GM21825 (cell line): Measurements from ENCODE around the gene FLRT2.

Experiments
- ATAC-seq: cut with Tn5 transposase; IDR thresholded peaks from one replicate; pipeline ENCODE4 v1.9.1; 2021; ENCODE audit warnings: mild to moderate bottlenecking, moderate library complexity; ENCODE audit not compliant: unreplicated experiment

The FLRT2 gene

DNA sequence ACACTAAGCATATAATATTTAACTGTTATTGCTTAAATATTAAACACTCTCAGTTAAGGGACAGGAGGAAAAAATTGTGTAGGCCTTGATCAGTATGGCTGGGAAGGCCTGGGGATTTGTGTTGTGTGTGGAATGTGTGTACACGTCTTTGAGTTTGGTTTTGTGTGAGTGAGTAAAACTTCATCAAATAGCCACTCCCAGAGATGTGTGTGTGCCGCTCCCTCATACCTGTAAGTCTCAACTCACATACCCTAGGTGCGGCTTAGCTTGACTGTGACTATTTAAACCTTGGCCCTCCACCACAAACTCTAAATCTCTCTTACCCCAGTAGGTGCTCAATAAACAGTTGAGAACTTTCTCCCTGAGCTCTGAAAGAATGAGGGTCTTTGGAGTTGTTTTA, 64.3 kb downstream of the FLRT2 start:
- no peak for ATAC-seq

DNA sequence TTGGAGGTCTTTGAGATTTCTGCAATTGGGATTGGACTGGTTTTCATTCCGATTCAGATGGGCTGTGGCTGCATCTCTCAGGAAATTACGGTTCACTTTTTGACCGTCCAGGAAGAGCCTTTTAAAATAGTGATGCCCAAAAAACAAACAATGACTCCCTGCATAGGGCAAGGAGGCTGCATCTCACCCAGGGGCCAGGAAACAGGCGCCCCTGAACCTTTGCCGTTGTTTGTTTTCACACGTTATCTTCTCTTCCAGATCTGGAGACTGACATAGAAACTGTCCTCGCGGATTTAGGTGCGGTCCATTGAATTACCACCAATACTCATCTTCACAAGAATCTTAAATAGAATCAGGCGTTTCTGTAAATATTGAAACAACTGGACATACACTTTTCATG, 66.0 kb downstream of the FLRT2 start:
- no peak for ATAC-seq

DNA sequence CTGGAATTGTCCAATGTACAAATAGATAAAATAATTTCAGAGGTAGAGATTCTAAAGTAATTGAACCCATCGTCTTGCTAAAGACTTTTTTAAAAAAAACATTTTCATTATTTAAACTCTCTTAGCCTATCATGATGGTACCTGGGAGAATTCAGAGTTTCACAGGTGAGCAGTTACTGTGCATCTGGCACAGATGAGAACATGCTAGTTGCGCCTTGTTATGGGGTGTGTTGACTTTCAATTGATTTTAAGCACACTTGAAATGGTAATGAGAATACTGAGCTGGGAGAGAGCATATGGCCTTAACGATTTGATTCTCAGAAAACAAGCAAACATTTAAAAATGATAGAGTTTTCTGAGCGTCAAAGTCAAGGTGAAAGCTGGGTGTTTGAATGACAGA, 66.6 kb downstream of the FLRT2 start:
- ATAC-seq, result no peak

DNA sequence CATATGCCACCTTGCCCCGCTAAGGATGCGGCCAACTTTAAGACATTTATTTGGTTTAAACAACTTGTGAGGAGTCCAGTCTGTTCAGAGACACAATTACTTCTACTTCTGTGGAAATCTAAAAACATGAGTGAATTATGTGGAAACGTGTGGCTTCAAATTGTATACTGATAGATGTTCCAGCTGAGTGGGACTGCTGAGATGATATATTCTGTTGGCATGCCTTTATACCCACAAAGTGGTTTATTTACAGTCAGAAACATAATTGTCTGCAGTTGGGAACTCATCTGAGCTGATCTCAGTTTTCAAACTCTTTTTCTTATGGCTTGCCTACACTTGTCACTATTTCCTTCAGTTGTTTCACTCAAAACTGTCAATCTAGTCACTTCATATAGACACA, 67.8 kb downstream of the FLRT2 start:
- ATAC-seq, result no peak

DNA sequence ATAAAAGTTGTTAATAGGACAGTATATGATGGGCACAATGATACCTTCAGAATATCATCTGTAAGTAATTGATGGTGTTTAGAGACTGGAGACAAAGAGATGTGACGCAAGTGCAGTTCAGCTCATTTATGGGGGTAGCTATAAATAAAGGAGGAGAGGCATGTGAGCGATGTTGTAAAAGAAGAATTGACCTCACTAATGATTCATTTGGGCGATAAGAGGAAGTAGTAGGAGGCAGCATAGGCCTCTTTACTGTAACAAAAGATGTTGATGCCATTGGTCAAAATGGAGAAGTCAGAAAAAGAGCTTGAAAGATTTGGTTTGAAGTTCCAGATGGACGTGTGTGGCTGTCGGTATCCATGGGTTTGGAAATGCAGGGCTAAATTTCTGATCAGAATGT, 70.0 kb downstream of the FLRT2 start:
- ATAC-seq, result no peak

DNA sequence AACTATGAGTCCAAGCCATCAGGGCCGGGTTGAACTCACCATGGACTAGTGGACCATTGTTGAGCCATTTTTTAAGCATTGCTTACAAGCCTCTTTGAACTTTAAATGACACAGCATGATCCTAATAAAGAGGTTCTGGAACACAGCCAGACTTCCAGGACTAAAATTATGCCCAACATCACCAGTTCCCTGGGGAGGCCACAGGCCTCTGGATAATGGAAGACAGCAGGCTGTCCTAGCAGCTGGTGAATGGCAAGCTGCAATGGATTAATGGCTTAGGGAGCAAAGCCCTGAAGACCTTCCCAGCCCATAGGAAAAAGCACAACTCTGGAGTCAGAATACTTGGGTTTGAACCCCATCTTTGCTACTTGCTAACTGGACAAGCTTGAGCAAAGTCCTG, 71.3 kb downstream of the FLRT2 start:
- no peak for ATAC-seq

DNA sequence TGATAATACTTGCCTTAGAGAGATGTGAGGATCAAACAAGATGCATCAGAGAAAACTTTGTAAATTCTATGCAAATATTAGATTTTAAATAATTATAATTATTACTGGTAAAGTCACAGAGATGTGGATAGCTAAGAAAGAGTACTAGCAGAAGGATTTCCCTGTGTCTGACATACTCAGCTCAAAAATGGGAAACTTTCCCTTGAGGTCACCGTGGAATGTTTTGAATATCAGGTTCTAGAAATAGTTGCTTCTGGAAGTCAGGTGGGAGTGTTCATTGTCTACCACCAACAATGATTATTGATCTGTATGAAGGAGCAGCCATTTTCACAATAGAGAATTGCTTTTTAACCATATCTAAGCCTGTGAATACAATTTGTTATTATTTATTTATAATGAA, 71.7 kb downstream of the FLRT2 start:
- ATAC-seq, result no peak

DNA sequence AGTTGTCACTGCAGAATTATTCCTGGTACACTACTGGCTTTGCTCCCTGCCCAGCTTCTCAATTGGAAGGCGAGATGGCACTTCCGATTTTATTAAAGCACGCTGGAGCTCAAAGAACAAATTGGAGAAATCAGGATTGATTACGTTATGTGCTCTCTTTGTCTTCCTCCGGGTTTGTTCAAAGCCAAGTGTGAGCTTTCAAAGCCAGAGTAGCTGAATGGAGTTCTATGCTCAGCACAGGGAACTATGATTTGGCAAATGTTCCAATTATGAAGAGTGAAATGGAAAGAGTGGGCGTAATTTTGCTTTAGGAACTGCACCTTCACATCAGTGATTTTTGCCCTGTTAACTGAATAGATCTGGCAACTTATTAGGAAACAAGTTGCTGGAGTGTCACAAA, 72.4 kb downstream of the FLRT2 start:
- no peak for ATAC-seq

DNA sequence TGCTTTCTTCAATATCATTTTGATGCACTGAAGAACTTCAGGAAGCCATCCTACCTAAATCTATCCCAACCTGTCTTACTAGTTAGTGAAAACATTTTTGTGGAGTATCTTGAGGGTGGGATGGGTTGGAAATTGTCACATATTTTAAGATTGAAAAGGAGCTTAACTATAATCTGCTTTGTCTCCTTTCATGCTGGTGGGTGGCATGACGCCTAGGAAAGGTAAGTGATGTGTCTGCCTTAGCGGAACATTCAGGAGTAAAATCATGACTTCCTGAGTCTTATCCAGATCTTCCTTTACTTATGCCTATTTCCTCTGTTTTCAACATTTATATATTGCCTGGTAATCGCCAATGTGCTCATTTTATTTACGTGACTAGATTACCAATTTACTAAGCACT, 74.1 kb downstream of the FLRT2 start:
- no peak for ATAC-seq

DNA sequence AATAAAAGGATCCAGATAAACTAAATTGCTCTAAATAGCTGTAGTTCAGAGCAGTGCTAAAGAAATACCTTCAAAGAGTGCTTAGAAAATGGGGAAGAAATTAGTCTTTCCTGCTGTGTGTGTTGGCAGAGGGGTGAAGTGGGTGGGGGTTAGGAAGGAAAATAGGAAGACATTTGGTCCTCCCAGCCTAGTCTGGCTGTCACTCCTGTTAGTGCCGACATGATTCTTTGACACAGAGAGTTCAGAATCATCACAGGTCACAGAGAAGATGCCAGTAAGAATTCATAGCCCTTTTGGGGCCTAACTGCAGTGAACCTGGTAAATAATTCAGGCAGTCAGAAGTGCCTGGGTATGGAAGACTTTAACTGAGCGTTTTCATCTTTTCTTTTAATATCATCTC, 74.8 kb downstream of the FLRT2 start:
- no peak for ATAC-seq

DNA sequence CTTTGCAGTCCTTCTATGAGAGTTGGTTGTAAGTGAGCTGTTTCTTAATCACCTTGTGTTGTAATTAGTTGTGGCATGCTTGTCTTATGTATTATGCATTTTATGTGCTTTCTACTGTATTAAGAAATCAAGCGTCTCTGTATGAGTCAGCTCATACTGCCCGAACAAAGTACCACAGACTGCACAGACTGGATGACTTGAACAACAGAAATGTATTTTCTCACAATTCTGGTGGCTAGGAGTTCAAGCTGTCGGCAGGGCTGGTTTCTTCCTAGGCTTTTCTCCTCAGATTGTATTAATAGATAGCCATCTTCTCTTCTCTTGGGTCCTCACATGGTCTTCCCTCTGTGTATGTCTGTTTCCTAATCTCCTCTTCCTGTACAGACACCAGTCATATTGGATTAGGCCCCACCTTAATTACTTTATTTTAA, 77.7 kb downstream of the FLRT2 start:
- ATAC-seq, result no peak

DNA sequence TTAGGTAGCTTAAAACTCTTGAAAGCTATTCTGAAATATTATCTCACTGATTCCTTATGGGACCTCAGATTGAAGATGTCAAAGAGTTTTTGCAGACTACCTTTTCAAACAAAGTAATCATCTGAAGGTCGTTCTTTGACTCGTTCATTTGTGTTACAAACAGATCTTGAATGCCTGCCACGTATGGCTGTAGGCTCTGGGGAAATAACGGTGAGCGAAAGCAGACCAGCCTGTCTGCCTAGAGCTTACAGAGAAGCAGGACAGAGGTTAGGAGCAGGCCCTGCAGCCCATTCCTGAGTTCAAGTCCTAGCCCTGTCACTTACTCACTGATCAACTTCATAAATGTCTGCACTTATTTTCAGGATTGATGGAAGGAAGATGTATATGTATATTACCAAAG, 83.6 kb downstream of the FLRT2 start:
- ATAC-seq, result no peak

DNA sequence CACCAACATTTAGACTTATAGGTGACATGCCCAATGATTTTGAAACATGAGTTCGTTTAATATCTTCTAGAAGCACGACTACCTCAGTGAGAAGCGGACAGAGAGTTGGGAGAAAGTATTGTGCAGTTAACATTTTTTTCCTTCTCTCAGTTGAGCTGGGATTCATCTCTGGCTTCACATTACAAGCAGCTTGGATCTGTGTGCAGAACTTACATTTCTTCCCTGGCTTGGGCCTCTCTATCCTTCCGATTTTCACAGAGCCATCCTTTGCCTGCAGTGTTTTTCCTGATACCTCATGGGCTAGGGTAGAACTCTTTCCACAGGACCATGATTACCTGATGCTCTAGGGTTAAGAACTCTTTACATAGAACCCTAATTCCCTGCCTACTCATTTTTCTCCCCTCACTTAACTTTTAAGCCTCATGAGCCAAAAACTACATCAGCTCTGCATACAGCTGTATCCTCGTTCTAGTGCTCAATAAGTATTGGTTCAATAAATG, 86.5 kb downstream of the FLRT2 start:
- no peak for ATAC-seq

DNA sequence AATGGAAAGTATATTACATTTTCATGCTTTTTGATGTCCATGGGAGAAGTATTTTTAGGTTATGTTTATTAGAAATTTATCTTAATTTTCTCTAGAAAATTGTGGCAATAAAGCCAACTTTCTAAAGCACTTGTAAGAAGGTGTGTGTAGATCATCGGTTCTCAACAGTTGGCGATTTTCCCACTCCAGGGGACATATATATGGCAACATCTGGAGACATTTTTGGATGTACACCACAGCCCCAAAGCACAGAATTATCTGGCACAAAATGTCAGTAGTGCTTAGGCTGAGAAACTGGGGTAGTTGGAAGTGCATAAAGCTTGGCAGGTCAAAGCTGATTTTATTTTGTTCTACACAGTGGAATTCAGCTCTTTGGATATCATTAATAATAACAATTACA, 86.9 kb downstream of the FLRT2 start:
- ATAC-seq, result no peak

DNA sequence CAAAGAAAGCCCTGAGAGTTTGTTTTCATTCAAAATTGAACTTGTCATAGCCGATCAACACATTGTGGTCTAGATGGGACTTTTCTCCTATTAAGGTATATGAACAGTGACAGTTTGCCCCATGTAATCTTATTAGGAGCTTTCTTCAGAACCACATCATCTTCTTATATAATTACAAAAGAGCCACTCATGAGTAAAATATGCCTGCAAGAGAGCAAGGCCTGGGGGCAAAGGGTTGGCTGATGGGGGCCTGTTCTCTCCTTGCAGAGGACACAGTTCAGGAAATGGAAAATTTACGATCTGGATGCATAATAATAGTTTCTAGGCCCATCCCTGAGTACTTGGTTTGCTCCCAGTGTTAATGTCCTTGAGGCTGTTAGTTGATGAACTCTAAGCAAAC, 87.8 kb downstream of the FLRT2 start:
- ATAC-seq, result no peak

DNA sequence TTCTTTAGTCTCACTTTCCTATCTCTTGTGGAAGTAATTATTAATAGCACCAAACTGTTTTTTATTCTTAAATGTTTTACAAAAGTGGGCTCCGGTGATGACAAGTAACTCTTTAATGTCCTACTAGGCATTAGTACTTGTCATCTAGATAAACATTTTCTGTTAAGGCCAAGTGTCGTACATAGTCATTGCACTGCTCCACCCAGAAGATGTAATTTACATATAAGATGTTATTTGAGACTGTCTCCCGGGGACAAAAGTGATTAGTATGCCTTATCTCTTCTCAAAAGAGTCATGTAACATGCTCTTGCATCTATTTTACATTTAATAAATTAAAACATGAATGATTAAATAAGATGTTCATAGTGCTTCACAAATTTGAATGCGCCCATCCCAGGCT, 88.4 kb downstream of the FLRT2 start:
- no peak for ATAC-seq

DNA sequence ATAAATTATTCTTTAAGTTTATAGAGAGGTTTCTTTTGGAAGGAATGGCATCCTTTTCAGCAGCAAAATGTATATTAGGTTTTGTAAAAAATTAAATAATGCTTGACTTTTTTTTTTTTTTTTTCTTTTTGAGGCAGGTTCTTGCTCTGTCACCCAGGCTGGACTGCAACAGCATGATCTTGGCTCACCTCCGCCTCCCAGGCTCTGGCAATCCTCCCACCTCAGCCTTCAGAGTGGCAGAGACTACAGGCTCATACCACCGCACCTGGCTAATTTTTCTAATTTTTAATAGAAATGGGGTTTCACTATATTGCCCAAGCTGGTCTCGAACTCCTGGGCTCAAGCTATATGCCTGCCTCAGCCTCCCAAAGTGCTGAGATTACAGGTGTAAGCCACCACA, 89.0 kb downstream of the FLRT2 start:
- no peak for ATAC-seq

DNA sequence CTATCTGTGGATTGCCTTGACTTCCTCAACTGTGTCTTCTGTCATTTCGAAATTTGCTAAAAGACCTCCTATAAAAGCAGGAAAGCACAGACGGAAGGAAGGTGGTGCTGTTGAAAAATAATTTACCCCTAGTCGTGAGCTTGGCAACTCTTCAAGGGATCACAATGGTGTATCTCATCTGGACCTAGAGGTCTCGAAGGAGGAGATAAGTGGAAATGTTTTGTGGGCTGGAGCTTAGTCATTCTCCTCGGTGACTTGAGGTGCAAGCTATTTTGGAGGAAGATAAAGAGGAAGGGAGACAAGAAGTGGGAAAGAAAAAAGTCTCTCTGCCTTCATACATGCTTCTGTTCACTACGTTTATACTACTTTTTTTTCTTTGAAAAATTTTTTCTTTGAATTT, 89.9 kb downstream of the FLRT2 start:
- ATAC-seq, result no peak

DNA sequence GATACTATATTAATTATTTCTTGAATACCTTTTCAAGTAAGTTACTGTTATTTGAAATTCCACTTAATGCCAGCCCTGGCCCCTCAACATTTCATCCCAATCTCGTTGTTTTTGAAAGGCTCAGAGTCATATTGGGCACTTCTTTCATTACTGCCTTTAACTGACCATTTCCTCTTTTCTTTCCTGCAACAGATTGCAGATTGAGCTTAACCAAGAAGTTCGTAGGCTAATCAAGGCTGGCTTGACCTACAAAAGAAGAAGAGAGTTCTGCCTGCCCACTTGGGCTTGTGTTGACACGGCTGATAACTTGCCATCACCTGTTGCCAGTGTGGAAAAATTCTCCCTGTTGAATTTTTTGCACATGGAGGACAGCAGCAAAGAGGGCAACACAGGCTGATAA, 91.0 kb downstream of the FLRT2 start:
- ATAC-seq, result no peak

DNA sequence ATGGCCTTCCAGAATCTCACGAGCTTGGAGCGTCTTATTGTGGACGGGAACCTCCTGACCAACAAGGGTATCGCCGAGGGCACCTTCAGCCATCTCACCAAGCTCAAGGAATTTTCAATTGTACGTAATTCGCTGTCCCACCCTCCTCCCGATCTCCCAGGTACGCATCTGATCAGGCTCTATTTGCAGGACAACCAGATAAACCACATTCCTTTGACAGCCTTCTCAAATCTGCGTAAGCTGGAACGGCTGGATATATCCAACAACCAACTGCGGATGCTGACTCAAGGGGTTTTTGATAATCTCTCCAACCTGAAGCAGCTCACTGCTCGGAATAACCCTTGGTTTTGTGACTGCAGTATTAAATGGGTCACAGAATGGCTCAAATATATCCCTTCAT, 92.2 kb downstream of the FLRT2 start:
- ATAC-seq, result no peak

DNA sequence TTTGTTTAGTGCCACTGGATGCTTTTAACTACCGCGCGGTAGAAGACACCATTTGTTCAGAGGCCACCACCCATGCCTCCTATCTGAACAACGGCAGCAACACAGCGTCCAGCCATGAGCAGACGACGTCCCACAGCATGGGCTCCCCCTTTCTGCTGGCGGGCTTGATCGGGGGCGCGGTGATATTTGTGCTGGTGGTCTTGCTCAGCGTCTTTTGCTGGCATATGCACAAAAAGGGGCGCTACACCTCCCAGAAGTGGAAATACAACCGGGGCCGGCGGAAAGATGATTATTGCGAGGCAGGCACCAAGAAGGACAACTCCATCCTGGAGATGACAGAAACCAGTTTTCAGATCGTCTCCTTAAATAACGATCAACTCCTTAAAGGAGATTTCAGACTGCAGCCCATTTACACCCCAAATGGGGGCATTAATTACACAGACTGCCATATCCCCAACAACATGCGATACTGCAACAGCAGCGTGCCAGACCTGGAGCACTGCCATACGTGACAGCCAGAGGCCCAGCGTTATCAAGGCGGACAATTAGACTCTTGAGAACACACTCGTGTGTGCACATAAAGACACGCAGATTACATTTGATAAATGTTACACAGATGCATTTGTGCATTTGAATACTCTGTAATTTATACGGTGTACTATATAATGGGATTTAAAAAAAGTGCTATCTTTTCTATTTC, 93.2 kb downstream of the FLRT2 start:
- no peak for ATAC-seq

DNA sequence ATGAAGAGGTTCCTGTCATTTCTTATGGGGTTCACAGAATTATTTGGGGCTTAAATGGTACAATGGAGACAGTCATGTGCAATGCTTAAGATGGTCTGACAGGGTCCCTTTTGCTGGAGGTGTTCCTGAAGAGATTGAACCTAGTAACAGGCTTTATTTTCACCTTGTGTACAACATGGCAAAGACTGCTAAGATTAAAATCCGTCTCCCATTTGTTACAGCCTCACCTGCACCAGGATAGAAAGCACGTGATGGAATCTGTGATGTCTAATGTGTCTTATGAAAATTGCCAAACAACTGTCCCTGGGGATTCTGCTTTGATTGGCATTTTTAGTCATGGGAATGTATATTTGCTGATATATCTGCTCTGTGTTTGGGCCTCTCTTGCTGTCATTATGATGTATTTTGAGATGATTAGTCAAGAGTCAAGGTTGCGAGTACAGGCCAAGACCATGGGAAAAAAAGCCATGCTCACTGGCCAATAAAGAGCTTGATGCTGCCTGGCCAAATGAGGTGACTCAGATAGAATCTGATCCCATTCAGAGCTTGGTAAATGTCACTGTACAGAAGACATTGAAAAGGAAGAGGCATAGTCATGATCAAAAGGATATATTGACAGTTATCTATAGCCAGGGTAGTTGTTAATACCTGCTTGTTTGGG, 96.1 kb downstream of the FLRT2 start:
- no peak for ATAC-seq

DNA sequence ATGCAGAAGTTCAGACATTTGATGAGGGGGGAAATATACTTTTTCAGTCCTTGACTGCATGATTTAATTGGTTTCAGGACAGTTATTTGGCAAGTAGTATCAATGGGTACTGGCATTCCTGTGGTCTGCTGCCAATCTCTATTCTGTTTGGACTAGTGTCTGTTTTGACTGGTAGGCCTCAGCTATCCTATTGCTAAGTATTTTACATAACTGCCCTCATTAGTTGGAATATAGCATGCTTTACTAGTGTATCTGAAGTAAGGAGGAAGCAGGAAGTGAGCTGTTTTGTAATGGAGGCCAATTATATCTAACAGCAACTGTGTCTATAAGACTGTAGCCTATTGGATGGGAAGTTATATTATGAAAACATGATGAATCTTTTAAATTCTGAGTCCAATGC, 104.3 kb downstream of the FLRT2 start:
- ATAC-seq, result no peak
